HG03469 (cell line): Measurements from ENCODE around the gene NT5C1B.

Experiments used
- ATAC-seq: cut with Tn5 transposase; IDR thresholded peaks from one replicate; pipeline ENCODE4 v1.9.1; 2021; ENCODE audit warnings: mild to moderate bottlenecking, moderate library complexity, moderate number of reproducible peaks; ENCODE audit not compliant: unreplicated experiment

The NT5C1B gene

GRCh38 chr2:18518116-18519111 is 71.0 kb downstream of the NT5C1B start:
- ATAC-seq = no peak

GRCh38 chr2:18517386-18517785 is 72.0 kb downstream of the NT5C1B start:
- no peak for ATAC-seq

DNA sequence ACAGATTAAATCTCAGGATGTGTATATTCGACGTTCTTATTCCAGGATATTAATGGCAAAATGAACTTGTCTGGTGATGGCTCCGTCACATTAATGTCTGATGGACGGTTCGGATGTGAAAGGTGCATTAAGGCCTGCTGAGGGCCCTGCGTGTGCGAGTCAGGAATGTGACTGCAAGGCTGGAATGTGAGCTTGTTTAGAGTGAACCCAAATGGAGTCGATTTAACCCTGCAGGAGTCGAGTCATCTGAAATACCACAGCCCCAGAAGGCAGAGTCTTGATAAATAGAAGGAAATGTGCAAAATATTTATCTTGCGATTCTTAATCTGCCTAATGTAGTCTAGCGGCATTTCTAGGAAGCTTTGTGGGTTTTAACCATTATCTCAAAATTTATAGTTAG is 73.3 kb downstream of the NT5C1B start:
- no peak for ATAC-seq

GRCh38 chr2:18514526-18515461 is 74.6 kb downstream of the NT5C1B start:
- ATAC-seq = no peak
